ENCODE measurements around the gene ATXN3L.

The ATXN3L gene

DNA sequence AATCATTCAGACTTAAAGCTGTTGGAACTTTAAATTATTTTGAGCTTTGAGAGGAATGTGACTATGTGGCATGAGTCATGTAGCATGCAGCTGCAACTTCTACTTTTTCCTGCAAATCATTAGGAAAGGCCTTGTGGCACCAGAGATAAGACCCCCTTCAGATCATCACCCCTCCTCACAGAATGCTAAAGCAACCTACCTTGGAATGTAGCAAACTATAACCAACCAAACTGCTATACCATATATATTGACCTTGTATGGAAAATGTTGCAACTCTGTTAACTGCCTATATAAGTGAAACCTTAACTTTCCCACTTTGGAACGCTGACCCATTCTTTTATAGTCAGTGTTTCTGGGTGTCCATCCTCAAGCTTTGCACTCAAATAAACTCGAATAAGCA lies 32.0 kb downstream of the ATXN3L start:
- DNase-seq (ENCODE audit: extremely low spot score): no peak
- ChIA-PET CTCF (no interaction called here), POLR2A (no interaction called here)
- TF ChIP-seq, protein P1, sequence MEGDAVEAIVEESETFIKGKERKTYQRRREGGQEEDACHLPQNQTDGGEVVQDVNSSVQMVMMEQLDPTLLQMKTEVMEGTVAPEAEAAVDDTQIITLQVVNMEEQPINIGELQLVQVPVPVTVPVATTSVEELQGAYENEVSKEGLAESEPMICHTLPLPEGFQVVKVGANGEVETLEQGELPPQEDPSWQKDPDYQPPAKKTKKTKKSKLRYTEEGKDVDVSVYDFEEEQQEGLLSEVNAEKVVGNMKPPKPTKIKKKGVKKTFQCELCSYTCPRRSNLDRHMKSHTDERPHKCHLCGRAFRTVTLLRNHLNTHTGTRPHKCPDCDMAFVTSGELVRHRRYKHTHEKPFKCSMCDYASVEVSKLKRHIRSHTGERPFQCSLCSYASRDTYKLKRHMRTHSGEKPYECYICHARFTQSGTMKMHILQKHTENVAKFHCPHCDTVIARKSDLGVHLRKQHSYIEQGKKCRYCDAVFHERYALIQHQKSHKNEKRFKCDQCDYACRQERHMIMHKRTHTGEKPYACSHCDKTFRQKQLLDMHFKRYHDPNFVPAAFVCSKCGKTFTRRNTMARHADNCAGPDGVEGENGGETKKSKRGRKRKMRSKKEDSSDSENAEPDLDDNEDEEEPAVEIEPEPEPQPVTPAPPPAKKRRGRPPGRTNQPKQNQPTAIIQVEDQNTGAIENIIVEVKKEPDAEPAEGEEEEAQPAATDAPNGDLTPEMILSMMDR (IDR thresholded peaks at IDR 0.05; ENCODE audit: control extremely low read depth, extremely low read depth, low read depth, missing control alignments): no peak

DNA sequence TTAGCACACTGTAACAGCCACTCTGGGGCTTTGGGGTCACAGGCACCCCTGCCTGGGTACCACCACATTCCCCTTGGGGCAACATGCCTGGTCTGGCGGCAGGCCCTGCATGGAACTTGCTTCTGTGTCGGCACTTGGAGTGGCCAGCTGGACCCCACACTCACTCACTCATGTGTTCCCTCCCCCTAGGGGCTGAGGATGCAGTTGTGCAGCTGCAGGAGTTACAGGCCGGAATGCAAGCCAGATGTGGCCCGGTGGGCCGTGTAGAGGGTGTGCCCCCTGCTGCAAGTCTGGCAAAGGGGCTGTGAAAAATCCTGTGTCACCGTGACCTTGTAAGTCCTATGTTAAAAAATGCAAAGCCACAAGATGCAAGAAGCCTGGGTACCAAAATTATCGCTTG lies 34.2 kb downstream of the ATXN3L start:
- TF ChIP-seq, protein P1 (IDR thresholded peaks at IDR 0.05; ENCODE audit: control extremely low read depth, extremely low read depth, low read depth, missing control alignments): no peak
- CTCF ChIA-PET: no interaction called here
- POLR2A ChIA-PET: no interaction called here
- no peak for DNase-seq (ENCODE audit: extremely low spot score)

DNA sequence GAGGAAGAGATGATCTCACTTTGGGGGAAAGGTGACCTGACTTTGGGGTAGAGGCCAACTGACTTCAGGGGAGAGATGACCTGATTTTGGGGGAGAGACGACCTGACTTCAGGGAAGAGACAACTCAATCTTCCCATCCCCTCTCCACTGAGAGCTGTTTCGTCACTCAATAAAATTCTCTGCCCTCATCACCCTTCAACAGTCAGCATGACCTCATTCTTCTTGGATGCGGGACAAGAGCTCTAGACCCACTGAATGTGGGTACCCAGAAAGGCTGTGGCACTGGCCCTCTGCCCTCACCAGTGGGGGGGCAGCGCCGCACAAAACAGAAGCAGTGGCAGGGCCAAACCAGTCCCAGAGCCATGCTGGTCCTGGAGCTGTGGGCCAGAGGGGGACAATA lies 34.6 kb downstream of the ATXN3L start:
- no peak for DNase-seq (ENCODE audit: extremely low spot score)
- POLR2A ChIA-PET: no interaction called here
- TF ChIP-seq, protein P1 (IDR thresholded peaks at IDR 0.05; ENCODE audit: control extremely low read depth, extremely low read depth, low read depth, missing control alignments): no peak
- CTCF ChIA-PET: no interaction called here

DNA sequence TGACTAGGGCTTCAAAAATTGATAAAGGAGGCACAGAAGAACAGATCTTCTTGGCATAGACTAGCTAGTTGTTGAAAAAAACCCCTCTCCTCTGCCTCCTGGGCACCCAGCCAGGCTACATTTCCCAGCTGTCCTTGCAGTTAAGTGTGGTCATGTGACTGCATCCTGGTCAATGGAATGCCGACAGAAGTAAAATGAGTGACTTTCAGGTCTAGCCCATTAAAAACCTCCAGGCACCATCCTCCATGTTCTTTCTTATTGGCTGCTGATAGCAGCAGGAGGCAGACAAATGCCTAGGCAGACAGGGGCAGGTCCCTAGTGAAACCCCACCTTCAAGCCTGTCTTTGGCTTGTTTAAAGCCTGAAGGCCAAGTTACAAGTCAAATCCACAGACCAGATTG lies 35.3 kb downstream of the ATXN3L start:
- DNase-seq (ENCODE audit: extremely low spot score): no peak
- TF ChIP-seq, protein P1 (IDR thresholded peaks at IDR 0.05; ENCODE audit: control extremely low read depth, extremely low read depth, low read depth, missing control alignments): no peak
- CTCF ChIA-PET: interaction anchor here (1.7 kb wide), 1 partner anchor 9 kb away, joined by 6 read pairs; no protein-coding TSS in a partner anchor
- POLR2A ChIA-PET: no interaction called here

DNA sequence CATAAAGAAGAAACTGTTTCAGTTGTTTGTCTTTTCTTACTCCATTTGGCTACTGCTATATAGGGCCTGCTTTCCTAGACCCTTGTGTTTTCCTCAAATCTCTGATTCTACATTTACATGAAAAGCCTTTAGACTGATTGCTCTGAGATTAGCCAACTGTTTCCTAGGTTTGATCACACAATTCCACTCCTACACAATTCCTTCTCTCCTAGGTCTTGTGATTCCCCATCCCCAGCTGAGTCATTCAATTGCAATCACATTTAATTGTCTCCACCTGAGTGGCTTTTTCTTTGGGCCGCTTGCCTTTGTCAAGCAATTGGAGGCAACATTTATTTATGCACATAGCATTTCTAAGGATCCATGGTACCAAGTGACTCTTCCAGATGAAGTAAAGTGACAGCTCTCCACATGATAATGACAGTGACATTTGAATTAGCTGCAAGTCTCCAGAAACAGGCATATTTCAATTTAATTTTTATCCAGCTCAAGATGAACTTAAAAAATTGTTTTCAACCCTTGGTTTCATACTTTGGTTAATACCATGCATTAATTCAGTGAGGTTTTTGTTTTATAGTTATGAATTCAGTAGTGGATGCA lies 35.8 kb downstream of the ATXN3L start:
- no peak for DNase-seq (ENCODE audit: extremely low spot score)
- POLR2A ChIA-PET: no interaction called here
- TF ChIP-seq, protein P1 (IDR thresholded peaks at IDR 0.05; ENCODE audit: control extremely low read depth, extremely low read depth, low read depth, missing control alignments): no peak
- CTCF ChIA-PET: interaction anchor here (1.7 kb wide), 2 partner anchors 9 to 162 kb away, joined by 4 to 6 read pairs; no protein-coding TSS in a partner anchor

DNA sequence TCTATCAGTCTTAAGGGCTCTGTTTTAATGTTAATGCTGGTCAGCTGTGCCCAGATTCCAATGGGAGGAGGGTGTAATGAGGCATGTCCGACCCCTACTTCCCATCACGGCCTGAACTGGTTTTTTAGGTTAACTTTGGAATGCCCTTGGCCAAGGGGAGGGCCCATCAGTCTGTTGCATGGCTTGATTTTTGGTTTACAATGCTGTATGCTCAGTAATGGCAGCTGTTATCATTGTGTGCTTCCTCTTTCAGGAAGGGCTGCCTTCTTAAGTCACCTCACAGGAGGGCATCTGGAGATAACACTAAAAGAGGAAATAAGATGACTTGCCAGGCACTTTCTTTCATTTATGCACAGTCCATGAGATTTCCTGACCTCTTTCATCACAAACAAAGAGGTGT lies 36.3 kb downstream of the ATXN3L start:
- ChIA-PET POLR2A (no interaction called here), CTCF (interaction anchor here (1.7 kb wide), 3 partner anchors 8 to 162 kb away, joined by 4 to 6 read pairs (median 5); no protein-coding TSS in a partner anchor)
- no peak for DNase-seq (ENCODE audit: extremely low spot score)
- TF ChIP-seq, protein P1 (IDR thresholded peaks at IDR 0.05; ENCODE audit: control extremely low read depth, extremely low read depth, low read depth, missing control alignments): no peak
